NB4 (cell line): ENCODE data around the gene SOBP.

ENCODE experiments used
- CTCF ChIP-seq: IDR thresholded peaks from one replicate; pipeline ENCODE4 v1.5.1; 2012; ENCODE audit warnings: low read depth, low read length
- MYC ChIP-seq: IDR thresholded peaks from 2 replicates; pipeline ENCODE4 v1.6.1; 2011; ENCODE audit warnings: low read depth, low read length
- POLR2A ChIP-seq: IDR thresholded peaks from 2 replicates; pipeline ENCODE4 v1.6.1; 2011; ENCODE audit warnings: mild to moderate bottlenecking; ENCODE audit not compliant: insufficient read length; ENCODE audit errors: extremely low read depth

- TF ChIP-seq CTCF: no peak
- no peak for TF ChIP-seq POLR2A
- TF ChIP-seq MYC: no peak
Measured at GRCh38 chr6:107576852-107577251, 86.9 kb downstream of the SOBP start.
